GM23338 (cell line): ENCODE data around the gene SQSTM1.
A peak's percentile ranks its signal among the peaks of the same experiment; 100 is the strongest.

ENCODE experiments used
- CREB1 ChIP-seq: fragments of 250-450 bp; sonication (Bioruptor Pico); IDR thresholded peaks from 2 replicates; pipeline ENCODE4 v1.5.0; 2020; ENCODE audit warnings: low read depth, mild to moderate bottlenecking, moderate library complexity
- CTCF ChIP-seq, 2 experiments: fragments of 200-600 bp in 1 of 2; sonication (generic) in 1 of 2; conservative IDR thresholded peaks; 2 replicates each; pipeline versions ENCODE4 v1.5.1 to v1.6.1; 2016 to 2017; ENCODE audit warnings: antibody characterized with exemption in 2 of 2, low read depth in 2 of 2, mild to moderate bottlenecking in 2 of 2, moderate library complexity in 1 of 2
- EZH2 ChIP-seq: fragments of 200-600 bp; sonication (generic); IDR thresholded peaks from one replicate; pipeline ENCODE4 v1.8.0; 2017; ENCODE audit warnings: antibody characterized with exemption, mild to moderate bottlenecking, low read depth; ENCODE audit not compliant: unreplicated experiment
- EZH2phosphoT487 ChIP-seq: fragments of 200-600 bp; sonication (generic); IDR thresholded peaks from one replicate; pipeline ENCODE4 v1.8.1; 2018; ENCODE audit warnings: antibody characterized with exemption; ENCODE audit not compliant: unreplicated experiment
- JUNB ChIP-seq: IDR thresholded peaks from one replicate; pipeline ENCODE4 v1.6.1; 2016; ENCODE audit warnings: antibody characterized with exemption; ENCODE audit not compliant: unreplicated experiment
- POLR2AphosphoS5 ChIP-seq: IDR thresholded peaks from 2 replicates; pipeline ENCODE4 v1.6.1; 2016; ENCODE audit warnings: antibody characterized with exemption, low read depth

GRCh38 chr5:179818746-179819295 is 1.9 kb upstream of the SQSTM1 start:
- TF ChIP-seq CTCF (conservative IDR thresholded peaks at IDR 0.05; ENCODE audit: low read depth in 2 of 2): no peak
- no peak for TF ChIP-seq EZH2
- no peak for TF ChIP-seq EZH2phosphoT487
- peak; percentile 81 for TF ChIP-seq CREB1 (CRISPR knock-in tag)
- TF ChIP-seq POLR2AphosphoS5: peak; percentile 52
- no peak for TF ChIP-seq JUNB
